T-helper 17 cell (primary cell): ENCODE measurements around the gene SRGAP3. TPM values are rescaled to one million over a fixed set of nuclear protein-coding genes. Genes with fewer than 3 reads are reported as not detected.

Source experiments
- ATAC-seq: fragments of 150-1000 bp; cut with Tn5 transposase; 2 replicates; pipeline ENCODE4 v1.10.0; 2021; ENCODE audit warnings: mild to moderate bottlenecking, moderate library complexity
- DNase-seq, 3 donors: peaks; one replicate each; pipeline versions ENCODE4 v3.0.0 to v3.0.0-alpha.2; 2020 to 2021
- H3K9me3 ChIP-seq: one replicate; pipeline ENCODE4 v1.7.0; 2013; ENCODE audit warnings: low read length, mild to moderate bottlenecking; ENCODE audit not compliant: control insufficient read depth, poor library complexity, severe bottlenecking
- H3K27ac Mint-ChIP-seq: one replicate; pipeline ENCODE4 v1.8.0; 2022; ENCODE audit warnings: mild to moderate bottlenecking, moderate library complexity, mixed read lengths
- H3K27me3 Mint-ChIP-seq: one replicate; pipeline ENCODE4 v1.8.0; 2022; ENCODE audit warnings: mixed read lengths
- H3K36me3 Mint-ChIP-seq: one replicate; pipeline ENCODE4 v1.8.0; 2022; ENCODE audit warnings: low read depth, mixed read lengths
- H3K4me1 Mint-ChIP-seq: one replicate; pipeline ENCODE4 v1.8.0; 2022; ENCODE audit warnings: mild to moderate bottlenecking, mixed read lengths
- H3K4me3 Mint-ChIP-seq: one replicate; pipeline ENCODE4 v1.8.0; 2022; ENCODE audit warnings: mild to moderate bottlenecking, moderate library complexity, mixed read lengths
- total RNA-seq, 4 donors: library from RNA in 2 of 4; stranded (reverse) in 2 of 4; gene quantifications; one replicate each; pipeline ENCODE4 v1.2.3 and lab custom pipeline; 2022 to 2026

Gene SRGAP3
- total RNA-seq, 2 donors from 2014 or later, result 1.8 to 2.2 TPM

- H3K27me3 Mint-ChIP-seq, result peaks cover 4% of the 10 kb centered on the region
- no peaks in the 10 kb centered on the region for H3K4me1 Mint-ChIP-seq
- no peak overlapping the region for H3K27ac Mint-ChIP-seq
- DNase-seq (no peak), ATAC-seq (no peak)
- no peaks in the 10 kb centered on the region for H3K9me3 ChIP-seq
- H3K4me3 Mint-ChIP-seq, result no peak overlapping the region
- peaks cover 6% of the 10 kb centered on the region for H3K36me3 Mint-ChIP-seq
Measured at GRCh38 chr3:9059489-9060400, 189.7 kb downstream of the SRGAP3 start.

- H3K27ac Mint-ChIP-seq, result no peak overlapping the region
- no peaks in the 10 kb centered on the region for H3K36me3 Mint-ChIP-seq
- no peaks in the 10 kb centered on the region for H3K4me1 Mint-ChIP-seq
- ATAC-seq, result no peak
- H3K9me3 ChIP-seq, result no peaks in the 10 kb centered on the region
- H3K27me3 Mint-ChIP-seq, result no peaks in the 10 kb centered on the region
- H3K4me3 Mint-ChIP-seq, result no peak overlapping the region
- no peak for DNase-seq
Measured at GRCh38 chr3:9056581-9056980, 192.9 kb downstream of the SRGAP3 start.

- no peaks in the 10 kb centered on the region for H3K36me3 Mint-ChIP-seq
- DNase-seq (no peak), ATAC-seq (no peak)
- no peak overlapping the region for H3K4me3 Mint-ChIP-seq
- no peaks in the 10 kb centered on the region for H3K9me3 ChIP-seq
- no peak overlapping the region for H3K27ac Mint-ChIP-seq
- H3K4me1 Mint-ChIP-seq, result no peaks in the 10 kb centered on the region
- H3K27me3 Mint-ChIP-seq, result no peaks in the 10 kb centered on the region
Measured at GRCh38 chr3:9047452-9048346, 201.7 kb downstream of the SRGAP3 start.

GRCh38 chr3:9045371-9045770 is 204.1 kb downstream of the SRGAP3 start:
- ATAC-seq (no peak), DNase-seq (no peak)
- Mint-ChIP-seq H3K36me3 (no peaks in the 10 kb centered on the region), H3K27ac (no peak overlapping the region), H3K27me3 (peaks cover 5% of the 10 kb centered on the region), H3K4me3 (no peak overlapping the region), H3K4me1 (no peaks in the 10 kb centered on the region)
- H3K9me3 ChIP-seq, result no peaks in the 10 kb centered on the region

- no peak for ATAC-seq
- no peak for DNase-seq
- Mint-ChIP-seq H3K27me3 (peaks cover 5% of the 10 kb centered on the region), H3K4me1 (no peaks in the 10 kb centered on the region), H3K36me3 (no peaks in the 10 kb centered on the region), H3K27ac (no peak overlapping the region), H3K4me3 (no peak overlapping the region)
- no peaks in the 10 kb centered on the region for H3K9me3 ChIP-seq
Measured at GRCh38 chr3:9043063-9043462, 206.4 kb downstream of the SRGAP3 start.

GRCh38 chr3:9041626-9042025 is 207.8 kb downstream of the SRGAP3 start:
- peaks cover 11% of the 10 kb centered on the region for H3K27me3 Mint-ChIP-seq
- no peak for DNase-seq
- H3K27ac Mint-ChIP-seq, result no peak overlapping the region

GRCh38 chr3:9040996-9041395 is 208.4 kb downstream of the SRGAP3 start:
- Mint-ChIP-seq H3K27ac (no peak overlapping the region), H3K4me3 (no peak overlapping the region), H3K4me1 (no peaks in the 10 kb centered on the region), H3K36me3 (no peaks in the 10 kb centered on the region), H3K27me3 (peaks cover 11% of the 10 kb centered on the region)
- no peaks in the 10 kb centered on the region for H3K9me3 ChIP-seq
- no peak for DNase-seq
- no peak for ATAC-seq

More at GRCh38 chr3:9041626-9042025, 207.8 kb downstream of the SRGAP3 start:
- H3K36me3 Mint-ChIP-seq, result no peaks in the 10 kb centered on the region
- no peaks in the 10 kb centered on the region for H3K9me3 ChIP-seq
- no peak for ATAC-seq
- no peak overlapping the region for H3K4me3 Mint-ChIP-seq
- H3K4me1 Mint-ChIP-seq, result no peaks in the 10 kb centered on the region

- Mint-ChIP-seq H3K27ac (no peak overlapping the region), H3K27me3 (peaks cover 11% of the 10 kb centered on the region)
- no peak for DNase-seq
Measured at GRCh38 chr3:9037144-9037711, 212.2 kb downstream of the SRGAP3 start.

GRCh38 chr3:9036404-9037131 is 212.9 kb downstream of the SRGAP3 start:
- no peaks in the 10 kb centered on the region for H3K9me3 ChIP-seq
- Mint-ChIP-seq H3K36me3 (no peaks in the 10 kb centered on the region), H3K27me3 (peaks cover 11% of the 10 kb centered on the region), H3K4me3 (no peak overlapping the region), H3K4me1 (peaks cover 2% of the 10 kb centered on the region), H3K27ac (no peak overlapping the region)
- DNase-seq (no peak), ATAC-seq (no peak)

More at GRCh38 chr3:9037144-9037711, 212.2 kb downstream of the SRGAP3 start:
- no peaks in the 10 kb centered on the region for H3K9me3 ChIP-seq
- H3K4me3 Mint-ChIP-seq, result no peak overlapping the region
- H3K36me3 Mint-ChIP-seq, result no peaks in the 10 kb centered on the region
- peaks cover 2% of the 10 kb centered on the region for H3K4me1 Mint-ChIP-seq
- ATAC-seq, result no peak

- no peak for DNase-seq
- Mint-ChIP-seq H3K4me3 (no peak overlapping the region), H3K27me3 (peaks cover 13% of the 10 kb centered on the region), H3K27ac (no peak overlapping the region), H3K36me3 (no peaks in the 10 kb centered on the region), H3K4me1 (peaks cover 2% of the 10 kb centered on the region)
- ATAC-seq, result no peak
- H3K9me3 ChIP-seq, result no peaks in the 10 kb centered on the region
Measured at GRCh38 chr3:9035961-9036360, 213.5 kb downstream of the SRGAP3 start.

- no peaks in the 10 kb centered on the region for H3K9me3 ChIP-seq
- Mint-ChIP-seq H3K27ac (no peak overlapping the region), H3K4me3 (no peak overlapping the region), H3K27me3 (peaks cover 13% of the 10 kb centered on the region), H3K36me3 (no peaks in the 10 kb centered on the region), H3K4me1 (peaks cover 2% of the 10 kb centered on the region)
- ATAC-seq (no peak), DNase-seq (no peak)
Measured at GRCh38 chr3:9035473-9035872, 214.0 kb downstream of the SRGAP3 start.

- H3K27ac Mint-ChIP-seq, result no peak overlapping the region
- no peaks in the 10 kb centered on the region for H3K9me3 ChIP-seq
- ATAC-seq (no peak), DNase-seq (no peak)
- no peaks in the 10 kb centered on the region for H3K36me3 Mint-ChIP-seq
- no peak overlapping the region for H3K4me3 Mint-ChIP-seq
- peaks cover 2% of the 10 kb centered on the region for H3K4me1 Mint-ChIP-seq
- H3K27me3 Mint-ChIP-seq, result peaks cover 13% of the 10 kb centered on the region
Measured at GRCh38 chr3:9033867-9034266, 215.6 kb downstream of the SRGAP3 start.
